ENCODE measurements around the gene CETN1. TPM values are rescaled to one million over a fixed set of nuclear protein-coding genes. Genes with fewer than 3 reads are reported as not detected.

CETN1 gene
- total and polyA plus RNA-seq, 2 of the 13 experiments (the other 11 are each of a cell fraction or from before 2014, with no cell fraction given) = not detected

- TF ChIP-seq SNAPC5 (CRISPR knock-in tag; IDR thresholded peaks at IDR 0.05; ENCODE audit: borderline replicate concordance) = no peak
- TF ChIP-seq ZMYM3 (CRISPR knock-in tag; IDR thresholded peaks at IDR 0.05) = peak; percentile 83
- TF ChIP-seq, protein P1, sequence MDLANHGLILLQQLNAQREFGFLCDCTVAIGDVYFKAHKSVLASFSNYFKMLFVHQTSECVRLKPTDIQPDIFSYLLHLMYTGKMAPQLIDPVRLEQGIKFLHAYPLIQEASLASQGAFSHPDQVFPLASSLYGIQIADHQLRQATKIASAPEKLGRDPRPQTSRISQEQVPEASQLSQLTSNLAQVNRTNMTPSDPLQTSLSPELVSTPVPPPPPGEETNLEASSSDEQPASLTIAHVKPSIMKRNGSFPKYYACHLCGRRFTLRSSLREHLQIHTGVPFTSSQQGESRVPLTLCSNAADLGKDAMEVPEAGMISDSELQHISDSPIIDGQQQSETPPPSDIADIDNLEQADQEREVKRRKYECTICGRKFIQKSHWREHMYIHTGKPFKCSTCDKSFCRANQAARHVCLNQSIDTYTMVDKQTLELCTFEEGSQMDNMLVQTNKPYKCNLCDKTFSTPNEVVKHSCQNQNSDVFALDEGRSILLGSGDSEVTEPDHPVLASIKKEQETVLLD (CRISPR knock-in tag; IDR thresholded peaks at IDR 0.05; ENCODE audit: low read depth) = no peak
- TF ChIP-seq KLF9 (CRISPR knock-in tag; IDR thresholded peaks at IDR 0.05; ENCODE audit: low read depth) = no peak
- TF ChIP-seq SMC3 (IDR thresholded peaks at IDR 0.05; ENCODE audit: low read length) = no peak
- no peak for TF ChIP-seq PBX2 (CRISPR knock-in tag; IDR thresholded peaks at IDR 0.05)
- no peak for TF ChIP-seq ZNF616 (CRISPR knock-in tag; IDR thresholded peaks at IDR 0.05; ENCODE audit: low read depth)
- TF ChIP-seq HDAC1 (CRISPR knock-in tag; IDR thresholded peaks at IDR 0.05) = 0 out of 2 replicates have a peak, but pooled peaks have one; percentile 23
- TF ChIP-seq, protein P2, sequence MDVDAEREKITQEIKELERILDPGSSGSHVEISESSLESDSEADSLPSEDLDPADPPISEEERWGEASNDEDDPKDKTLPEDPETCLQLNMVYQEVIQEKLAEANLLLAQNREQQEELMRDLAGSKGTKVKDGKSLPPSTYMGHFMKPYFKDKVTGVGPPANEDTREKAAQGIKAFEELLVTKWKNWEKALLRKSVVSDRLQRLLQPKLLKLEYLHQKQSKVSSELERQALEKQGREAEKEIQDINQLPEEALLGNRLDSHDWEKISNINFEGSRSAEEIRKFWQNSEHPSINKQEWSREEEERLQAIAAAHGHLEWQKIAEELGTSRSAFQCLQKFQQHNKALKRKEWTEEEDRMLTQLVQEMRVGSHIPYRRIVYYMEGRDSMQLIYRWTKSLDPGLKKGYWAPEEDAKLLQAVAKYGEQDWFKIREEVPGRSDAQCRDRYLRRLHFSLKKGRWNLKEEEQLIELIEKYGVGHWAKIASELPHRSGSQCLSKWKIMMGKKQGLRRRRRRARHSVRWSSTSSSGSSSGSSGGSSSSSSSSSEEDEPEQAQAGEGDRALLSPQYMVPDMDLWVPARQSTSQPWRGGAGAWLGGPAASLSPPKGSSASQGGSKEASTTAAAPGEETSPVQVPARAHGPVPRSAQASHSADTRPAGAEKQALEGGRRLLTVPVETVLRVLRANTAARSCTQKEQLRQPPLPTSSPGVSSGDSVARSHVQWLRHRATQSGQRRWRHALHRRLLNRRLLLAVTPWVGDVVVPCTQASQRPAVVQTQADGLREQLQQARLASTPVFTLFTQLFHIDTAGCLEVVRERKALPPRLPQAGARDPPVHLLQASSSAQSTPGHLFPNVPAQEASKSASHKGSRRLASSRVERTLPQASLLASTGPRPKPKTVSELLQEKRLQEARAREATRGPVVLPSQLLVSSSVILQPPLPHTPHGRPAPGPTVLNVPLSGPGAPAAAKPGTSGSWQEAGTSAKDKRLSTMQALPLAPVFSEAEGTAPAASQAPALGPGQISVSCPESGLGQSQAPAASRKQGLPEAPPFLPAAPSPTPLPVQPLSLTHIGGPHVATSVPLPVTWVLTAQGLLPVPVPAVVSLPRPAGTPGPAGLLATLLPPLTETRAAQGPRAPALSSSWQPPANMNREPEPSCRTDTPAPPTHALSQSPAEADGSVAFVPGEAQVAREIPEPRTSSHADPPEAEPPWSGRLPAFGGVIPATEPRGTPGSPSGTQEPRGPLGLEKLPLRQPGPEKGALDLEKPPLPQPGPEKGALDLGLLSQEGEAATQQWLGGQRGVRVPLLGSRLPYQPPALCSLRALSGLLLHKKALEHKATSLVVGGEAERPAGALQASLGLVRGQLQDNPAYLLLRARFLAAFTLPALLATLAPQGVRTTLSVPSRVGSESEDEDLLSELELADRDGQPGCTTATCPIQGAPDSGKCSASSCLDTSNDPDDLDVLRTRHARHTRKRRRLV (CRISPR knock-in tag; IDR thresholded peaks at IDR 0.05) = no peak
- no peak for TF ChIP-seq FOSL2 (CRISPR knock-in tag; IDR thresholded peaks at IDR 0.05)
- no peak for TF ChIP-seq HOXA5 (CRISPR knock-in tag; IDR thresholded peaks at IDR 0.05)
- no peak for TF ChIP-seq ZNF672 (CRISPR knock-in tag; IDR thresholded peaks at IDR 0.05)
- TF ChIP-seq SALL1 (CRISPR knock-in tag; IDR thresholded peaks at IDR 0.05) = 0 out of 2 replicates have a peak, but pooled peaks have one; percentile 16
- TF ChIP-seq, protein P3, sequence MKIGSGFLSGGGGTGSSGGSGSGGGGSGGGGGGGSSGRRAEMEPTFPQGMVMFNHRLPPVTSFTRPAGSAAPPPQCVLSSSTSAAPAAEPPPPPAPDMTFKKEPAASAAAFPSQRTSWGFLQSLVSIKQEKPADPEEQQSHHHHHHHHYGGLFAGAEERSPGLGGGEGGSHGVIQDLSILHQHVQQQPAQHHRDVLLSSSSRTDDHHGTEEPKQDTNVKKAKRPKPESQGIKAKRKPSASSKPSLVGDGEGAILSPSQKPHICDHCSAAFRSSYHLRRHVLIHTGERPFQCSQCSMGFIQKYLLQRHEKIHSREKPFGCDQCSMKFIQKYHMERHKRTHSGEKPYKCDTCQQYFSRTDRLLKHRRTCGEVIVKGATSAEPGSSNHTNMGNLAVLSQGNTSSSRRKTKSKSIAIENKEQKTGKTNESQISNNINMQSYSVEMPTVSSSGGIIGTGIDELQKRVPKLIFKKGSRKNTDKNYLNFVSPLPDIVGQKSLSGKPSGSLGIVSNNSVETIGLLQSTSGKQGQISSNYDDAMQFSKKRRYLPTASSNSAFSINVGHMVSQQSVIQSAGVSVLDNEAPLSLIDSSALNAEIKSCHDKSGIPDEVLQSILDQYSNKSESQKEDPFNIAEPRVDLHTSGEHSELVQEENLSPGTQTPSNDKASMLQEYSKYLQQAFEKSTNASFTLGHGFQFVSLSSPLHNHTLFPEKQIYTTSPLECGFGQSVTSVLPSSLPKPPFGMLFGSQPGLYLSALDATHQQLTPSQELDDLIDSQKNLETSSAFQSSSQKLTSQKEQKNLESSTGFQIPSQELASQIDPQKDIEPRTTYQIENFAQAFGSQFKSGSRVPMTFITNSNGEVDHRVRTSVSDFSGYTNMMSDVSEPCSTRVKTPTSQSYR (CRISPR knock-in tag; IDR thresholded peaks at IDR 0.05; ENCODE audit: borderline replicate concordance) = no peak
- no peak for TF ChIP-seq PHF21A (CRISPR knock-in tag; IDR thresholded peaks at IDR 0.05)
- no peak for TF ChIP-seq TIGD3 (CRISPR knock-in tag; IDR thresholded peaks at IDR 0.05; ENCODE audit: borderline replicate concordance)
- TF ChIP-seq, protein P4, sequence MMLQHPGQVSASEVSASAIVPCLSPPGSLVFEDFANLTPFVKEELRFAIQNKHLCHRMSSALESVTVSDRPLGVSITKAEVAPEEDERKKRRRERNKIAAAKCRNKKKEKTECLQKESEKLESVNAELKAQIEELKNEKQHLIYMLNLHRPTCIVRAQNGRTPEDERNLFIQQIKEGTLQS (CRISPR knock-in tag; IDR thresholded peaks at IDR 0.05) = no peak
- no peak for TF ChIP-seq ZNF570 (CRISPR knock-in tag; IDR thresholded peaks at IDR 0.05; ENCODE audit: borderline replicate concordance)
These were observed 7.3 kb upstream of the CETN1 start (continued) for GRCh38 chr18:572831-573289.

Measured in HepG2 (cell line).